ENCODE measurements around the gene SEMA4A. TPM values are rescaled to one million over a fixed set of nuclear protein-coding genes. Genes with fewer than 3 reads are reported as not detected.

The SEMA4A gene
- total and polyA plus RNA-seq, 9 of the 15 experiments (the other 6 are each of a cell fraction or from before 2014, with no cell fraction given), result 0.04 to 1.7 (median 0.45) TPM

GRCh38 chr1:156126043-156126629 lies 27.2 kb upstream of the SEMA4A start (continued):
- TF ChIP-seq CTCFL (IDR thresholded peaks at IDR 0.05; ENCODE audit: borderline replicate concordance, insufficient read depth, low read depth, low read length, poor library complexity, severe bottlenecking), result peak; percentile 96
- 0 out of 2 replicates have a peak, but pooled peaks have one; percentile 47 for TF ChIP-seq ZBTB17 (CRISPR knock-in tag; IDR thresholded peaks at IDR 0.05)
- TF ChIP-seq PTRF (tag; IDR thresholded peaks at IDR 0.05), result no peak
- TF ChIP-seq RERE (CRISPR knock-in tag; IDR thresholded peaks at IDR 0.05; ENCODE audit: borderline replicate concordance), result no peak
- TF ChIP-seq C11orf30 (IDR thresholded peaks at IDR 0.05; ENCODE audit: low read depth), result peak; percentile 53
- no peak for TF ChIP-seq CHD2 (IDR thresholded peaks at IDR 0.05; ENCODE audit: low read depth, low read length)
- no peak for TF ChIP-seq RFX5 (IDR thresholded peaks at IDR 0.05; ENCODE audit: low read depth, low read length)
- TF ChIP-seq ETS2 (tag; IDR thresholded peaks at IDR 0.05; ENCODE audit: borderline replicate concordance, poor library complexity, severe bottlenecking), result peak; percentile 84
- peak in 1 of 3 experiments; percentile 53; a peak in 1 of 6 replicates for TF ChIP-seq ZBTB11 (CRISPR knock-in tag; IDR thresholded peaks at IDR 0.05)
- TF ChIP-seq CBX2 (IDR thresholded peaks at IDR 0.05; ENCODE audit: insufficient read depth, low read length, poor library complexity, severe bottlenecking), result no peak
- TF ChIP-seq SMARCC2 (IDR thresholded peaks at IDR 0.05; ENCODE audit: low read depth), result no peak
- TF ChIP-seq HNRNPL (IDR thresholded peaks at IDR 0.05; ENCODE audit: low read depth, low read length), result peak; percentile 29; the same call in 1 of the 2 replicates
- TF ChIP-seq TAF9B (IDR thresholded peaks at IDR 0.05; ENCODE audit: partially characterized antibody), result no peak
- TF ChIP-seq HDAC8 (tag; IDR thresholded peaks at IDR 0.05), result 0 out of 2 replicates have a peak, but pooled peaks have one; percentile 32
- 0 out of 2 replicates have a peak, but pooled peaks have one; percentile 36 for TF ChIP-seq BMI1 (IDR thresholded peaks at IDR 0.05; ENCODE audit: low read length)
